Erythroblast (primary cell): ENCODE measurements around the gene PEX6.

Experiments used
- DNase-seq, 2 experiments: peaks; one replicate each; lab custom pipeline; 2025; lab: John Stamatoyannopoulos, UW
- GATA1 ChIP-seq: IDR thresholded peaks from 2 replicates; pipeline ENCODE4 v1.6.1; 2011; ENCODE audit warnings: low read depth, mild to moderate bottlenecking, control low read depth, low read length, moderate library complexity
- POLR2A ChIP-seq: IDR thresholded peaks from 2 replicates; pipeline ENCODE4 v1.6.1; 2011; ENCODE audit warnings: mild to moderate bottlenecking, low read length

The PEX6 gene, protein sequence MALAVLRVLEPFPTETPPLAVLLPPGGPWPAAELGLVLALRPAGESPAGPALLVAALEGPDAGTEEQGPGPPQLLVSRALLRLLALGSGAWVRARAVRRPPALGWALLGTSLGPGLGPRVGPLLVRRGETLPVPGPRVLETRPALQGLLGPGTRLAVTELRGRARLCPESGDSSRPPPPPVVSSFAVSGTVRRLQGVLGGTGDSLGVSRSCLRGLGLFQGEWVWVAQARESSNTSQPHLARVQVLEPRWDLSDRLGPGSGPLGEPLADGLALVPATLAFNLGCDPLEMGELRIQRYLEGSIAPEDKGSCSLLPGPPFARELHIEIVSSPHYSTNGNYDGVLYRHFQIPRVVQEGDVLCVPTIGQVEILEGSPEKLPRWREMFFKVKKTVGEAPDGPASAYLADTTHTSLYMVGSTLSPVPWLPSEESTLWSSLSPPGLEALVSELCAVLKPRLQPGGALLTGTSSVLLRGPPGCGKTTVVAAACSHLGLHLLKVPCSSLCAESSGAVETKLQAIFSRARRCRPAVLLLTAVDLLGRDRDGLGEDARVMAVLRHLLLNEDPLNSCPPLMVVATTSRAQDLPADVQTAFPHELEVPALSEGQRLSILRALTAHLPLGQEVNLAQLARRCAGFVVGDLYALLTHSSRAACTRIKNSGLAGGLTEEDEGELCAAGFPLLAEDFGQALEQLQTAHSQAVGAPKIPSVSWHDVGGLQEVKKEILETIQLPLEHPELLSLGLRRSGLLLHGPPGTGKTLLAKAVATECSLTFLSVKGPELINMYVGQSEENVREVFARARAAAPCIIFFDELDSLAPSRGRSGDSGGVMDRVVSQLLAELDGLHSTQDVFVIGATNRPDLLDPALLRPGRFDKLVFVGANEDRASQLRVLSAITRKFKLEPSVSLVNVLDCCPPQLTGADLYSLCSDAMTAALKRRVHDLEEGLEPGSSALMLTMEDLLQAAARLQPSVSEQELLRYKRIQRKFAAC

DNA sequence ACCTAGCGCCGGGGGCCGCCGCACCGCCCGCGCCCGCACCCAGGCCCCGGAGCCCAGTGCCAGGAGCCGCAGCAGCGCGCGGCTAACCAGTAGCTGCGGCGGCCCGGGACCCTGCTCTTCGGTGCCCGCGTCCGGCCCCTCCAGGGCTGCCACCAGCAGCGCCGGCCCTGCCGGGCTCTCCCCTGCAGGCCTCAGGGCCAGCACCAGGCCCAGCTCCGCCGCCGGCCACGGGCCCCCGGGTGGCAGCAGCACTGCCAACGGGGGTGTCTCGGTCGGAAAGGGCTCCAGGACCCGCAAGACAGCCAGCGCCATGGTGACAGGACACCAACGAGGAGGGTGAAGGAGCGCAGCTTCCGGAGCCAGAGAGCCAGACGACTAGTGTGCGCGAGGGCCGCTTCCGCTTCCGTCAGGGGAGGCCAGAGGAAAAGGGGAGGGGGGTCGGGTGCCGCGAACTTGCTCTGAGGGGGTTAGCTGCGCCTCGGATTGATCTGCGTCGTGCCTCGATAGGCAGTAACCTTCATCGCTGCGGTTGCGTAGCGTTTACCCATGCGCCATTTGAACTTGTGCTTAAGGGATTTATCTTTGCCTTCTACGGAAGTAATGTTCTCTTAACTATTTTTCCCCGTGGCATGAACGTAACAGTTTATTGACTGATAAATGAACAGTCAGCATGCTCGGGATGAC is at the start of gene PEX6:
Gene PEX6, minus strand, starts transcription at position 343 of the 684 bp plus-strand sequence. Its CDS starts 31 bp downstream, at position 312.
- DNase-seq = peak; percentile 91 to 92
- TF ChIP-seq POLR2A (peak; percentile 88), GATA1 (no peak)

DNA sequence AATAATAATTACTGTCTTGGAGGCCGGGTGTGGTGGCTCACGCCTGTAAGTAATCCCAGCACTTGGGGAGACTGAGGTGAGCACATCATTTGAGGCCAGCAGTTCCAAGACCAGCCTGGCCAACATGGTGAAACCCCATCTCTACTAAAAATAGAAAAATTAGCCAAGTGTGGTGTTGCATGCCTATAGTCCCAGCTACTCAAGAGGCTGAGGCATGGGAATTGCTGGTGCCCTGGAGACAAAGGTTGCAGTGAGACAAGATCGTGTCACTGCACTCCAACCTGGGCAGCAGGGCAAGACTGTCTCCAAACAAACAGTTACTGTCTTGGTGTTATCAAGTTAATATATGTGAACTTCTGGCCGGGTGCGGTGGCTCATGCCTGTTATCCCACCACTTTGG is 47.4 kb upstream of the PEX6 start:
- TF ChIP-seq GATA1 (no peak), POLR2A (no peak)
- no peak for DNase-seq

DNA sequence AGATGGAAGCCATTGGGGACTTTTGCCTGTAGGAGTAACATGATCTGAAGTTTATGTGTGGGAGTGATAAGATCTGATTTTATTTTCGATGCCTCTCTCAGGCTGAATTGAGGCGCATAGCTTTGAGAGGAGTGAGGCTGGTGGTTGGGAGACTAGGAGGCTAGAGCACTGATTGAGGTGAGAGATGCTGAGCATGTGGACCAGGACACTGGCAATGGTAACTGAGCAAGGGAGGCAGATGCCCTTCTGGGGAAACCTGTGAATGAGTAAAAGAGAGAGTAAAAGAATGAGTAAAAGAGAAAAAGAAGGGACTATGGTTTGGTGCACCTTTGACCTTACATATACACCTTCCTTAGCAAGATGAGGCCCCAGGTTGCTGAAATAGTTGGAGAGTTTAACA is 45.5 kb upstream of the PEX6 start:
- TF ChIP-seq POLR2A (no peak), GATA1 (no peak)
- DNase-seq = no peak

DNA sequence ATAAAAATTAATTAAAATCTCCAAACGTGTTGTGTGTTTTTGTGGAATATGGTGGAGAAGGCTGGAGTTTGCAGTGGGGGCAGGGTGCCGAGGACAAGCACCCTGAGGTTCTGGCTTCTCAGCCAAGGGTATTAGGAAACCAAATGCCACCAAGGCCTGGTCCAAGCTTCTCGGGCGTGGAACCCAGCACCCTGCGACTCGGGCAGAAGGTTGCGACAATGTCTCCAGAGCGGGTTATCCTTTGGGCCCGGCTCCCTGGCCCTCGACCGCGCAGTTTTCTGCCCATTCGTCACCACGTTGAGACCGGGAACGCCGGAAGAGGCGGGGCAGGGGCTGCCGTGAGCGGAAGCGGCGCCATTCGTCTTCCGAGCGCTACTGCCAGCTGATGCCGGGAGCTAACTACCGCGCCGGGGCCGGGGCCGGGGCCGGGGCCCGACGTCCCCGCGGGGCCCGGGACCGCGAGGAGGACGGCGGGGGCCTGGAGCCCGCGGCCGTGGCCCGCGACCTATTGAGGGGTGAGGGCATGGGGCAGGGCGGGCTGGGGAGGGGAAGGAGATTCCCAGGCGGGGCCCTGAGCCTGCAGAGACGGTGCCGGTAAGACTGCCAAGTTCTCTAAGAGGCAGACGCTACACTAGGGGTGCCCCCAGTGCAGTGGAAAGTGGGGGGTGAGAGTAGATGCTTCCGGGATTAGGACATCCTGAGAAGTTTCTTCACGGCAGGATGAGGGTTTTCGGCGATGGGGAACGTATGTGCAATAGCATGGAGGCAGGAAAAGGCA is 42.5 kb upstream of the PEX6 start, which contains the start of gene RRP36:
Gene RRP36, plus strand, starts transcription at position 354 of the 778 bp plus-strand sequence. Its CDS starts 32 bp downstream, at position 386.
- TF ChIP-seq POLR2A = peak; percentile 65
- no peak for TF ChIP-seq GATA1
- DNase-seq = peak; percentile 73 to 77

DNA sequence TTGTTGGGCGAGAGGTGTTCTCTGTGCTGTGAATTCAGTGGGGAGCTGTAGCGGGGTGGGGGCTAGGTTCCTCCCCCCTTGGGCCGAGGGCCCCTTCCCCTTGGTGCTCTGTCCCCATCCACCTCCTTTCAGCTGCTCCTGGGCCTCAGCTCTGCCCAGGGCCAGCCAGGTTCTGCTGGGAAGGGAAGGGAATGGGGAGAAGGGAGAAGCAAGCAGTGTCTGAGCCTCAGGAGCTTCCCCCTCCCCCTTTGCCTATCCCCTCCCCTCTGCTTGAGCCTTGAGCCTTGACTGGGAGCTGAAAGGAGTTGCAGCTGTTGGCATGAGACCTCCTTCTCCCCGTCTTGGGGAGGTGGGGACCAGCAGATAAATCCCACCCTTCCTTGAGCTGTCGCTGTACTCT is 41.9 kb upstream of the PEX6 start:
- TF ChIP-seq GATA1 = no peak
- TF ChIP-seq POLR2A = no peak

DNA sequence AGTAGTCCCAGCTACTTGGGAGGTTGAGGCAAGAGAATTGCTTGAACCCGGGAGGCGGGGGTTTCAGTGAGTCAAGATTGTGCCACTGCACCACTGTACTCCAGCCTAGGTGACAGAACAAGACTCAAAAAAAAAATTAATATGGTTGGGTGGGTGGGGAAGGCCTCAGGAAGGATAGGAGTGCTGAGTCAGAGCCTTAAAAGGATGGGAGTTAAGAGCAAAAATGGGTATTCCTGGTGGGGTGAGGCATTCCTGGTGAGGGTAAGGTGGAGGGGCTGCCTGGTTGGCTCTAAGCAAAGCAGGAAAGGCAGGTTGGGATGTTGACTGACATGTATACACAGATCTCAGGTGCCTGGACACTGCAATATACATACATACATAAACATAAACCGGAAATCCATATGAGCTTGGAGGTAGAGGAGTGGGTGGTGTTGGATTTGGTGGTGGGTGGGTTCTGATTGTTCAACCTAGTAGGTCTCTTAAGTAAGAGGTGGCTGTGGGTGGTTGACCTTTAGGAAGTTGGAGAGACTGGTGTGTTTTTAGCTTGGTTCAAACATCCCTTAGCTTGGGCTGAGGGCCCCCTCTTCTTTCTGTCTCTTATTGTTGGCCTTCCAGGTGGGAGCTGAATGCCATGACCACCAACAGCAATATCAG is 41.2 kb upstream of the PEX6 start:
- no peak for DNase-seq
- TF ChIP-seq POLR2A = no peak
- TF ChIP-seq GATA1 = no peak

More for the DNA sequence above, 41.9 kb upstream of the PEX6 start:
- no peak for DNase-seq

DNA sequence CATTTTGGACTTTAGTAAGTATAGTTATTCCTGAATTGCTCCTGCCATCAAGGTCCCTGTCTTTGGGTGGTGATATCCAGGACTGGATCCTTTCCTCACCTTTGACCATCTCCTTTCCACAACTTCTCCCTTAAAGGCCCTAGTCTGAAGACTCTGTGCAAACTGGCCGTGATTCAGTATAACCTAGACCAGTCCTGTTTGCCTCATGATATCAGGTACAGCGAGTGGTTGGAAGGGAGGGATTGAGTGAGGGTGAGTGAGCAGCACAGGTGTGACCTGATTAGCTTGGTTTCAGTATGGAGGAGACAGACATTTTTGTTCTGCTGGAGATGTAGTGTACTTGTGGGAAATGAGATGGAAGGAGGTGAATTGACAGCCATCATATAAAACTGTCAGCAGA is 40.2 kb upstream of the PEX6 start:
- TF ChIP-seq POLR2A (no peak), GATA1 (no peak)
- DNase-seq = no peak

DNA sequence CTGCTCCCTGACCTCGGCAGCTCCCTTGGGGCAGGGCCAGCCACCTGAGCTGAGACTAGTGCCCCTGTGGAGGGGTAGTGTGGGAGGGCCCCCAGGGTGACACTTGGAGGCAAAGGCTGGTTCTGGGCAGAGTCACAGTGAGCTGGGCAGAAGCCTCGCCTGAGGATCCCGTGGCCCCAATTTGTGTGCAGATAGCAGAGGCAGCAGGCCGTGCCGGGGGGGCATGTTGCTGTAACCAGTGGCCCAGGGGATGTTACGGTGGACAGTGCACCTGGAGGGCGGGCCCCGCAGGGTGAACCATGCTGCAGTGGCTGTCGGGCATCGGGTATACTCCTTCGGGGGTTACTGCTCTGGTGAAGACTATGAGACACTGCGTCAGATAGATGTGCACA is 38.0 kb upstream of the PEX6 start:
- TF ChIP-seq GATA1 (no peak), POLR2A (no peak)
- no peak for DNase-seq

DNA sequence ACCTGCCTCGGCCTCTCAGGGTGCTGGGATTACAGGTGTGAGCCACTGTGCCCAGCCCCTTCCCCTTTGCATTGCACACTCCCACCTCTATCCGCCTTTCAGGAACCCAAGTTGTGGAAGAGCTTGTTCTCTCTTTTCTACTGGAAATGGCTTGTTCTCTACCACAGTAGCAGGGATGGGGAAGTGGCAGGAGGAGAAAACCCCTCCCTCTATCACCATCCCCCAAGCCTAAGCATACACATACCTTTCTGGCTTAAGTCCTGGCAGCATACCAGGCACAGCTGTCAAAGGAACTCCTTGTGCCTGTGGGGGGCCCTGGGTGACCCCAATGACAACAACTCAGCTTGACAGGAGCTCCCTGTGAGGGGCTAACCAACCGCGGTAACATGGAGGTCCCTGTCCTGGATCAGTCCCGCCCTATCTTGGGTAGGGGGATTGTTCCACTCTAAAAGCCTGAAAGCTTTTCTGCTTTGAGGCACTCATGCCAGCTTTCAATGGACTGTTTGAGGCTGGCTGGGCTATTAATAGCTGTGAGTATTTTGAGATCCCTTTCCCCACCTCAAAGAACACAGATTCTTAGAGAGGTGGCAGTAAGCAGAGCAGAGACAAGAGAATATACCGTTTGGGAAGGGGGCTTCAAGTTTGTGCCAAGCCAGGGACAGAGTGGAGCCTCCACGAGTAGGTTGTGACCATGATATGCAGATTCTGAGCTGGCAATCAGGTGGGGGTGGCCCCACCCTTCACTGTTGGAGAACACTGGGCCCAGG is 37.4 kb upstream of the PEX6 start:
- peak in 1 of 2 experiments; percentile 19 for DNase-seq
- TF ChIP-seq GATA1 (no peak), POLR2A (no peak)

DNA sequence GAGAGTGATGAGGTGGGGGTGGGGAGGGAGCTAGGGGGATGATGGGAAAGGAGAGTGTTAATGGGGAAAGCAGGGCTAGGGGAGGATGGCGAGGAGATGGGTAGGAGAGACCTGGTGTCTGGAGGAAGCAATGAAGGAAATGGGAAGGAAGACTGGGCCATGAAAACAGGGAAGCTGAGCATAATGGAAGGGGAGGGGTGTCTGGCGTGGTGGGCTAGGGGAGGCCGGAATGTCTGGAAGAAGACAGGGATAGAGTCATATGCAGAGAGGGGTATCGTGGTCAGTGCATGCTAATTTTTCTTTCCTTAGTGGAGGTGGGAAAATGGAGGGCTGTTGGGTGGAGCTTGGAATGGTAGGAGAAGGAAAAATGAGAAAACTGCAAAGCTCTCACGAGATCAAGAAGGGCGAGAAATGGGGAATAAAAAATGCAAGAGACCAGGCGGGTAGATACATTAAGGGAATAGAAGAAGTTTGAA is 35.5 kb upstream of the PEX6 start:
- DNase-seq = peak in 1 of 2 experiments; percentile 46
- TF ChIP-seq POLR2A (no peak), GATA1 (no peak)

DNA sequence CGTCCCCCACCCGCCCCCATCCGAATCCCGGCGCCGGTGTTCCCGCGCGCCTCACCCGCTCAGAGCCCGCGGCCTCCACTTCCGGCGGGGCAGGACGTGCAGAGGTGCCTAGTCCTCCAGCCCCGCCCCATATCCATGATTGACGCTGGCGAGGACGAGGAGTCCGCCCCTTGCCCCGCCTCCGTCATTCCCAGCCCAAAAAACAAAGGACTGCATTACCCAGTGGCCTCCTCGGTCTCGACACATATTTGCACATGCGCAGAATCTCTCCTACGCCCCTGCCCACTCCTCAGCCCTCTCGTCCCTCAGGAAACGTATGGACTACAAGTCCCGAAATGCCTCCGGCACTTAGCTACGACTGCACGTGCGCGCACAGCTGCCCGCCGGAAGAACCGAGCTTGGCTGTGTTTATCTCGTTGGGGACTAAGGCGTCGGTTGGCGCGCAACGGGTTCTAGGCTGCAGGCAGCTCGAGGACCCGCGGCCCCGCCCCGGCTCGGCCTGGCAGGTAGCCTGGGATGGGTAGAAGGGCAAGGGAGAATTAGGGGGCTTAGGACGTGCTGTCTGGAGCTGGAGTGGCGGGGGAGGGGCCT is 35.0 kb upstream of the PEX6 start, which contains the start of the genes KLHDC3 and MEA1:
Gene KLHDC3, plus strand, starts transcription at position 407 of the 591 bp plus-strand sequence. CDS start 2,944 bp downstream, outside the sequence.
Gene MEA1, minus strand, starts transcription at position 104 of the 591 bp plus-strand sequence. CDS start 133 bp downstream, outside the sequence.
- peak; percentile 99 to 100 for DNase-seq
- TF ChIP-seq POLR2A (peak; percentile 74), GATA1 (no peak)
